Neuronal stem cell (in vitro differentiated cells): ENCODE measurements around the gene PCCA.

Source experiments
- DNase-seq: peaks from one replicate; pipeline ENCODE4 v3.0.0-alpha.2; 2013; ENCODE audit warnings: low spot score
- H2AFZ ChIP-seq: one replicate; pipeline ENCODE4 v1.6.1; 2013; ENCODE audit warnings: mild to moderate bottlenecking, low read length, inconsistent platforms
- H2AK5ac ChIP-seq: 2 replicates; pipeline ENCODE4 v1.6.1; 2013; ENCODE audit warnings: low read depth, mild to moderate bottlenecking, inconsistent platforms, low read length, moderate library complexity, mixed read lengths
- H2BK120ac ChIP-seq: 2 replicates; pipeline ENCODE4 v1.6.1; 2013; ENCODE audit warnings: low read depth, mild to moderate bottlenecking, inconsistent platforms, low read length, moderate library complexity, mixed read lengths
- H2BK12ac ChIP-seq: one replicate; pipeline ENCODE4 v1.6.1; 2013; ENCODE audit warnings: low read length, inconsistent platforms
- H2BK15ac ChIP-seq: 2 replicates; pipeline ENCODE4 v1.6.1; 2013; ENCODE audit warnings: mild to moderate bottlenecking, low read length, inconsistent platforms, mixed read lengths
- H2BK5ac ChIP-seq: one replicate; pipeline ENCODE4 v1.6.1; 2013; ENCODE audit warnings: inconsistent platforms, mild to moderate bottlenecking, low read length, moderate library complexity
- H3K14ac ChIP-seq: one replicate; pipeline ENCODE4 v1.6.1; 2013; ENCODE audit warnings: low read length, inconsistent platforms
- H3K18ac ChIP-seq: 2 replicates; pipeline ENCODE4 v1.6.1; 2013; ENCODE audit warnings: low read length, inconsistent platforms
- H3K23ac ChIP-seq: 2 replicates; pipeline ENCODE4 v1.6.1; 2013; ENCODE audit warnings: low read depth, mild to moderate bottlenecking, mixed read lengths, low read length, inconsistent platforms; ENCODE audit not compliant: poor library complexity
- H3K27ac ChIP-seq: replicated peaks from 3 replicates; pipeline ENCODE4 v1.5.1; 2013; ENCODE audit warnings: low read length, inconsistent platforms
- H3K27me3 ChIP-seq, 3 experiments: 2 replicates each; pipeline ENCODE4 v1.6.1; 2013; ENCODE audit warnings: low read length in 3 of 3, mild to moderate bottlenecking in 2 of 3, inconsistent platforms in 1 of 3, low read depth in 1 of 3, mixed read lengths in 1 of 3, moderate library complexity in 1 of 3; ENCODE audit not compliant: control insufficient read depth in 3 of 3, insufficient read depth in 3 of 3
- H3K36me3 ChIP-seq, 2 donors: replicated peaks in 1 of 2; 2 replicates each; pipeline ENCODE4 v1.6.1; 2013; ENCODE audit warnings: low read length in 2 of 2; ENCODE audit not compliant: control insufficient read depth in 2 of 2, insufficient read depth in 2 of 2
- H3K4ac ChIP-seq: 2 replicates; pipeline ENCODE4 v1.6.1; 2013; ENCODE audit warnings: inconsistent platforms, mild to moderate bottlenecking, low read length, moderate library complexity
- H3K4me1 ChIP-seq, 2 donors: 1 replicate in 1 of 2; 2 replicates in 1 of 2; pipeline ENCODE4 v1.6.1; 2013; ENCODE audit warnings: low read length in 2 of 2, low read depth in 1 of 2; ENCODE audit not compliant: control insufficient read depth in 2 of 2, insufficient read depth in 1 of 2
- H3K4me2 ChIP-seq: one replicate; pipeline ENCODE4 v1.6.1; 2013; ENCODE audit warnings: mild to moderate bottlenecking, low read length, inconsistent platforms; ENCODE audit not compliant: insufficient read depth, poor library complexity, severe bottlenecking
- H3K4me3 ChIP-seq, 2 donors: 2 replicates each; pipeline ENCODE4 v1.5.1; 2013; ENCODE audit warnings: low read length in 2 of 2, mild to moderate bottlenecking in 2 of 2, inconsistent platforms in 1 of 2, moderate library complexity in 1 of 2
- H3K79me1 ChIP-seq: one replicate; pipeline ENCODE4 v1.6.1; 2013; ENCODE audit warnings: low read depth, mild to moderate bottlenecking, inconsistent platforms, low read length, moderate library complexity
- H3K9ac ChIP-seq: one replicate; pipeline ENCODE4 v1.6.1; 2013; ENCODE audit warnings: mild to moderate bottlenecking, low read depth, low read length, inconsistent platforms; ENCODE audit not compliant: poor library complexity
- H3K9me3 ChIP-seq, 2 donors: replicated peaks in 1 of 2; 2 replicates each; pipeline versions ENCODE3 to v1.6.1; 2013; ENCODE audit warnings: low read length in 2 of 2, mild to moderate bottlenecking in 2 of 2, inconsistent platforms in 1 of 2, low read depth in 1 of 2, mixed read lengths in 1 of 2, moderate library complexity in 1 of 2; ENCODE audit not compliant: control insufficient read depth in 2 of 2, insufficient read depth in 1 of 2
- H4K8ac ChIP-seq: one replicate; pipeline ENCODE4 v1.6.1; 2013; ENCODE audit warnings: low read depth, mild to moderate bottlenecking, inconsistent platforms, low read length, moderate library complexity
- H4K91ac ChIP-seq: one replicate; pipeline ENCODE4 v1.6.1; 2013; ENCODE audit warnings: low read length, low read depth, mild to moderate bottlenecking, inconsistent platforms; ENCODE audit not compliant: poor library complexity
- WGBS, 2 donors: extraction: QIAGEN DNeasy Blood & Tissue Kit; methylation state at CpG; one replicate each; pipeline ENCODE4 v1.1.7; 2013; ENCODE audit warnings: missing lambda C conversion rate in 2 of 2, mixed read lengths in 1 of 2; ENCODE audit not compliant: insufficient read length in 2 of 2, insufficient replicate concordance in 1 of 2; ENCODE audit errors: extremely low coverage in 2 of 2; 5-methylcytosine and 5-hydroxymethylcytosine counted together

The PCCA gene

DNA sequence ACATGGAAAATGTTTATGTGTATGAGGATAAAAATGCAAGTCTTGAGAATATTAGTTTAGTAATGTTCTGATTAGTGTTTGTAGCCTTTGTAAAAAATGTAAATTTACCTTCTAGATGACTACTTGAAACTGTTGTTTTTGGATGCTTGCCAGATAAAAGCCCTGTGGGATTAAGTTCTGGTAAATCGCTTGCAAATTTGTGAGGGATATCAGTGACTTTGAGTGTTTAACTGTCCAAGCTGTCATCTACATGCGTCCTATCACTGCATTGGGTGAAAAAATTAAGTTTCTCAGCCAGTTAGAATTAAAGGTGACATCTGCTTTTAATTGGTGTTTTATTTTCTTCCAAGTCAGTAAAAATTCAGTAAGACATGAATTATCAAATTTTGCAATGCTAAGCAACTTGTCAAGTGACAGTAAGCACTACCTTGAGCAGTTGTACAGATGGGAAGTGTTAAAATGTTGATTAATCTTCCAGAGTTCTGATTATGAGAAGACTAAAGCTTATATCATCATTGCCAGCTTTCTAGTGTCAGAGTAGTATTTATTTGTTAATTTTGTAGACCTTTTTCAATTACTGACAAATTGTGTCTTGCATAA is 88.0 kb downstream of the PCCA start:
- H3K79me1 ChIP-seq = no peaks in the 10 kb centered on the region
- H3K4me2 ChIP-seq = no peak overlapping the region
- no peak overlapping the region for H4K8ac ChIP-seq
- H3K4me1 ChIP-seq = peaks cover 8 to 11% of the 10 kb centered on the region in 2 donors
- H3K27ac ChIP-seq = no peak overlapping the region
- H2AK5ac ChIP-seq = no peak overlapping the region
- H3K9ac ChIP-seq = no peak overlapping the region
- H4K91ac ChIP-seq = no peak overlapping the region
- H3K23ac ChIP-seq = no peak overlapping the region
- no peak overlapping the region for H3K4ac ChIP-seq
- no peak for DNase-seq
- no peak overlapping the region for H2BK120ac ChIP-seq
- H3K4me3 ChIP-seq = no peak overlapping the region
- H2BK5ac ChIP-seq = no peak overlapping the region
- no peak overlapping the region for H3K18ac ChIP-seq
- no CpG with 5 or more reads among the region's 2 CpGs for WGBS, 2 donors
- no peaks in the 10 kb centered on the region for H3K27me3 ChIP-seq
- H2BK12ac ChIP-seq = no peak overlapping the region
- H3K9me3 ChIP-seq = peaks cover 0 to 12% of the 10 kb centered on the region in 2 donors
- H3K36me3 ChIP-seq = peaks cover 0 to 4% of the 10 kb centered on the region in 2 donors
- no peak overlapping the region for H2BK15ac ChIP-seq
- H2AFZ ChIP-seq = no peak overlapping the region
- H3K14ac ChIP-seq = no peak overlapping the region

DNA sequence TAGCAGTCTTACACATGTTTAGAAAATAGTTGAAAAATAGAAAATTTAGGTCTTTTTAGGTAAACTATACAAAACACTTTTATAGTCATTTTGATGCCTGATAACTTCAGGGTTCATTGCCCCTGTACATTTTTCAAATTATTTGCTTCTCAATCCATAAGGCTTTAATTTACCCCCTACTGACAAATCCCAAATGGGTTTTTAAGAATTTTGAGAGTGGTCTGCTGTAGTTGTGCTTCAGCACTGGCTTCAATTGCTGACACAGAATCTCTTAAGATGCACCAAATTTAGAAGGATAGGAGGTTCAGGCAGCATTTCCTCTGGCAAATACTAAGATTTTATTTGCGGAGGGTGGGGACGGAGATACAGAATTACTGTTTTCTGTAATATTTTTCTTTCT is 89.4 kb downstream of the PCCA start:
- peaks cover 8 to 11% of the 10 kb centered on the region in 2 donors for H3K4me1 ChIP-seq
- H3K18ac ChIP-seq = no peak overlapping the region
- no peak overlapping the region for H2BK15ac ChIP-seq
- H2BK120ac ChIP-seq = no peak overlapping the region
- no peak overlapping the region for H3K4me2 ChIP-seq
- no peaks in the 10 kb centered on the region for H3K36me3 ChIP-seq
- H2BK12ac ChIP-seq = no peak overlapping the region
- no peak for DNase-seq
- peaks cover 0 to 6% of the 10 kb centered on the region in 2 donors for H3K9me3 ChIP-seq
- H3K27me3 ChIP-seq = no peaks in the 10 kb centered on the region
- no peaks in the 10 kb centered on the region for H3K79me1 ChIP-seq
- H4K91ac ChIP-seq = no peak overlapping the region
- no CpG with 5 or more reads among the region's 2 CpGs for WGBS, 2 donors
- no peak overlapping the region for H3K4ac ChIP-seq
- H3K4me3 ChIP-seq = no peak overlapping the region
- no peak overlapping the region for H3K9ac ChIP-seq
- no peak overlapping the region for H4K8ac ChIP-seq
- no peak overlapping the region for H3K14ac ChIP-seq
- H2AFZ ChIP-seq = no peak overlapping the region
- H3K23ac ChIP-seq = no peak overlapping the region
- no peak overlapping the region for H3K27ac ChIP-seq
- H2AK5ac ChIP-seq = no peak overlapping the region
- H2BK5ac ChIP-seq = no peak overlapping the region

DNA sequence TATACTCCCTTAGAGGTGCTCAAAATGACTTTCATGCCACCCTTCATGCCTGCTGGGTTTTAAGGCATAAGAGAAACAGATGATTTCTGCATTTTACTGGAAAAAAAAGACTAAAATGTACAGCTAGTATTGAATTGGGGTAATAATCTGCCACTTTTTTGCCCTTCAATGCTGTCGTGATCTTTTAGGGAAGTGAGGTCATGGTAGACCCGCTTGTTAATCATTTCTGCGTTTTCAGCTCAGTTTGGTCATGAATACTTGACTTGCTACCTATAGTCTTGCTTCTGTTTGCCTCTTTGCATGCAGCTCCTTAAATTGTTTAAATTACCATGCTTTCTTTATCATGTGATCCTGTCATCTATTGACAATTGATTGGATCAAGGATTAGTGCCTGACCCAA is 90.4 kb downstream of the PCCA start:
- Histone ChIP-seq H2BK5ac (no peak overlapping the region), H3K9ac (no peak overlapping the region), H3K27ac (no peak overlapping the region), H2BK12ac (no peak overlapping the region), H3K4me3 (no peak overlapping the region), H3K27me3 (no peaks in the 10 kb centered on the region), H4K91ac (no peak overlapping the region), H3K36me3 (no peaks in the 10 kb centered on the region), H3K4me2 (no peak overlapping the region), H2AFZ (no peak overlapping the region), H4K8ac (no peak overlapping the region), H3K14ac (no peak overlapping the region), H3K4ac (no peak overlapping the region), H2BK120ac (no peak overlapping the region), H3K23ac (no peak overlapping the region), H3K18ac (no peak overlapping the region), H3K9me3 (no peaks in the 10 kb centered on the region), H2BK15ac (no peak overlapping the region), H3K4me1 (peaks cover 8 to 11% of the 10 kb centered on the region in 2 donors), H2AK5ac (no peak overlapping the region), H3K79me1 (no peaks in the 10 kb centered on the region)
- no peak for DNase-seq
- no CpG with 5 or more reads among the region's 3 CpGs for WGBS, 2 donors

DNA sequence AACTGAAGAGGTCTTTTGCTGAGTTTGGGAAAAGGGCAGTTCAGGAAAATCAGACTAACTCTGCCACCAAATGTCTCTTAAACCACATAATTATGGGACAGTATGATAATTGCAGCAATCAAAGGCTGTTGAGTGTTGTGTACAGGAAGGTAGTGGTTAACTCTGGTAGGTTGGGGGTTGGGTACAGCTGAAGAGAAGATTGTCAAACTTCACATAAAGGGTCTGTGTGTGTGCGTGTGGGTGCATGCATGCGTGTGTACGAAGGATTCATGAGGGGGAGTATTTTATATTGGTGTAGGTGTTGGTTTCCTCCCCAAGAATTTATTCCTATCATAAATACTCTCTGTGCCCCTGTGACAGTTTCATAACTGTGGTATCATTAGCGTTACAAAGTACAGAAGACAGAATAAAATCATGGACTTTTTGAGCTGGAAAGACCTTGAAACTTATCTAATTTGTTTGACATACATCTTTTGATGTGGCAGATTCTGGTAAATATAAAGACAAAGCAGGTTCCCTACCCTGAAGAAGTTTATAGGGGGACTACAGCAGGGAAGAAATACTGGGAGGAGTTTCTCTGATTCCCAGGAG is 94.1 kb downstream of the PCCA start:
- Histone ChIP-seq H3K4me1 (peaks cover 0 to 4% of the 10 kb centered on the region in 2 donors), H3K9ac (no peak overlapping the region), H4K8ac (no peak overlapping the region), H2AK5ac (no peak overlapping the region), H3K9me3 (no peaks in the 10 kb centered on the region), H3K27ac (no peak overlapping the region), H2BK12ac (no peak overlapping the region), H3K79me1 (no peaks in the 10 kb centered on the region), H3K14ac (no peak overlapping the region), H2AFZ (no peak overlapping the region), H4K91ac (no peak overlapping the region), H3K27me3 (no peaks in the 10 kb centered on the region), H3K18ac (no peak overlapping the region), H2BK5ac (no peak overlapping the region), H3K4ac (no peak overlapping the region), H2BK120ac (no peak overlapping the region), H2BK15ac (no peak overlapping the region), H3K4me2 (no peak overlapping the region), H3K23ac (no peak overlapping the region), H3K4me3 (no peak overlapping the region), H3K36me3 (no peaks in the 10 kb centered on the region)
- DNase-seq = no peak
- no CpG with 5 or more reads among the region's 4 CpGs for WGBS, 2 donors
